ENCODE data around the gene TMTC4. TPM values are rescaled to one million over a fixed set of nuclear protein-coding genes. Genes with fewer than 3 reads are reported as not detected.

Gene TMTC4
- total RNA-seq, 1 donor from 2014 or later, result 21.0 TPM

GRCh38 chr13:100666124-100666523 is 8.5 kb downstream of the TMTC4 start:
- no peak overlapping the region for H3K27ac Mint-ChIP-seq (ENCODE audit: unreplicated experiment)
- H3K4me1 Mint-ChIP-seq (ENCODE audit: unreplicated experiment), result no peaks in the 10 kb centered on the region
- peaks cover 54% of the 10 kb centered on the region for H3K36me3 Mint-ChIP-seq (ENCODE audit: unreplicated experiment)
- no peak overlapping the region for H3K4me3 Mint-ChIP-seq (ENCODE audit: unreplicated experiment)
- DNase-seq (ENCODE audit: extremely low spot score, unreplicated experiment), result peak; percentile 23
- no peaks in the 10 kb centered on the region for H3K9me3 Mint-ChIP-seq (ENCODE audit: unreplicated experiment)
- no peak for TF ChIP-seq CTCF (IDR thresholded peaks at IDR 0.05)
- no peaks in the 10 kb centered on the region for H3K27me3 Mint-ChIP-seq (ENCODE audit: unreplicated experiment)

- no peak for DNase-seq (ENCODE audit: extremely low spot score, unreplicated experiment)
- no peak for TF ChIP-seq CTCF (IDR thresholded peaks at IDR 0.05)
- H3K27ac Mint-ChIP-seq (ENCODE audit: unreplicated experiment), result no peak overlapping the region
- no peaks in the 10 kb centered on the region for H3K4me1 Mint-ChIP-seq (ENCODE audit: unreplicated experiment)
- H3K9me3 Mint-ChIP-seq (ENCODE audit: unreplicated experiment), result no peaks in the 10 kb centered on the region
- peaks cover 59% of the 10 kb centered on the region for H3K36me3 Mint-ChIP-seq (ENCODE audit: unreplicated experiment)
- H3K27me3 Mint-ChIP-seq (ENCODE audit: unreplicated experiment), result no peaks in the 10 kb centered on the region
- H3K4me3 Mint-ChIP-seq (ENCODE audit: unreplicated experiment), result no peak overlapping the region
Measured at GRCh38 chr13:100665403-100665802, 9.2 kb downstream of the TMTC4 start.

- H3K4me1 Mint-ChIP-seq (ENCODE audit: unreplicated experiment), result no peaks in the 10 kb centered on the region
- no peak overlapping the region for H3K4me3 Mint-ChIP-seq (ENCODE audit: unreplicated experiment)
- peak; percentile 65 for DNase-seq (ENCODE audit: extremely low spot score, unreplicated experiment)
- H3K36me3 Mint-ChIP-seq (ENCODE audit: unreplicated experiment), result peaks cover 64% of the 10 kb centered on the region
- H3K27ac Mint-ChIP-seq (ENCODE audit: unreplicated experiment), result no peak overlapping the region
- no peaks in the 10 kb centered on the region for H3K9me3 Mint-ChIP-seq (ENCODE audit: unreplicated experiment)
- no peaks in the 10 kb centered on the region for H3K27me3 Mint-ChIP-seq (ENCODE audit: unreplicated experiment)
- no peak for TF ChIP-seq CTCF (IDR thresholded peaks at IDR 0.05)
Measured at GRCh38 chr13:100664171-100664900, 10.3 kb downstream of the TMTC4 start.

GRCh38 chr13:100662468-100663211 is 12.0 kb downstream of the TMTC4 start:
- Mint-ChIP-seq H3K4me3 (ENCODE audit: unreplicated experiment) (no peak overlapping the region), H3K9me3 (ENCODE audit: unreplicated experiment) (no peaks in the 10 kb centered on the region), H3K4me1 (ENCODE audit: unreplicated experiment) (no peaks in the 10 kb centered on the region), H3K36me3 (ENCODE audit: unreplicated experiment) (peaks cover 54% of the 10 kb centered on the region), H3K27me3 (ENCODE audit: unreplicated experiment) (no peaks in the 10 kb centered on the region), H3K27ac (ENCODE audit: unreplicated experiment) (no peak overlapping the region)
- no peak for TF ChIP-seq CTCF (IDR thresholded peaks at IDR 0.05)
- no peak for DNase-seq (ENCODE audit: extremely low spot score, unreplicated experiment)

- H3K27me3 Mint-ChIP-seq (ENCODE audit: unreplicated experiment), result no peaks in the 10 kb centered on the region
- DNase-seq (ENCODE audit: extremely low spot score, unreplicated experiment), result no peak
- no peak for TF ChIP-seq CTCF (IDR thresholded peaks at IDR 0.05)
- H3K4me1 Mint-ChIP-seq (ENCODE audit: unreplicated experiment), result no peaks in the 10 kb centered on the region
- no peak overlapping the region for H3K4me3 Mint-ChIP-seq (ENCODE audit: unreplicated experiment)
- no peak overlapping the region for H3K27ac Mint-ChIP-seq (ENCODE audit: unreplicated experiment)
- H3K9me3 Mint-ChIP-seq (ENCODE audit: unreplicated experiment), result no peaks in the 10 kb centered on the region
- H3K36me3 Mint-ChIP-seq (ENCODE audit: unreplicated experiment), result peaks cover 51% of the 10 kb centered on the region
Measured at GRCh38 chr13:100660761-100661160, 13.8 kb downstream of the TMTC4 start.
